Endothelial cell (in vitro differentiated cells): Measurements from ENCODE around the gene ALK. TPM values are rescaled to one million over a fixed set of nuclear protein-coding genes. Genes with fewer than 3 reads are reported as not detected.

ENCODE experiments used
- DNase-seq: peaks from one replicate; pipeline ENCODE4 v3.0.0; 2021; ENCODE audit warnings: low spot score
- H3K27ac Mint-ChIP-seq: one replicate; pipeline ENCODE4 v1.8.0; 2021; ENCODE audit warnings: mixed read lengths, inconsistent platforms; ENCODE audit not compliant: unreplicated experiment
- H3K27me3 Mint-ChIP-seq: one replicate; pipeline ENCODE4 v1.8.0; 2021; ENCODE audit warnings: mild to moderate bottlenecking, moderate library complexity, mixed read lengths, inconsistent platforms; ENCODE audit not compliant: unreplicated experiment
- H3K36me3 Mint-ChIP-seq: one replicate; pipeline ENCODE4 v1.8.0; 2021; ENCODE audit warnings: mild to moderate bottlenecking, low read depth, mixed read lengths, inconsistent platforms; ENCODE audit not compliant: unreplicated experiment
- H3K4me1 Mint-ChIP-seq: one replicate; pipeline ENCODE4 v1.8.0; 2021; ENCODE audit warnings: mild to moderate bottlenecking, mixed read lengths, inconsistent platforms; ENCODE audit not compliant: unreplicated experiment
- H3K4me3 Mint-ChIP-seq: one replicate; pipeline ENCODE4 v1.8.0; 2021; ENCODE audit warnings: mild to moderate bottlenecking, mixed read lengths, inconsistent platforms; ENCODE audit not compliant: unreplicated experiment
- H3K9me3 Mint-ChIP-seq: one replicate; pipeline ENCODE4 v1.8.0; 2021; ENCODE audit warnings: mixed read lengths, inconsistent platforms; ENCODE audit not compliant: unreplicated experiment
- total RNA-seq: library from RNA; stranded (reverse); fragmentation: NEBNext Ultra II Directional; extraction: Animal tissue kit (Norgen Biotek cat#: 25700); gene quantifications from one replicate; pipeline ENCODE4 v1.2.1, GENCODE V29; 2021; ENCODE audit not compliant: unreplicated experiment
- TF ChIP-seq, protein P1 (sequence below): fragments of 200-600 bp; sonication (generic); IDR thresholded peaks from one replicate; pipeline ENCODE4 v1.5.0; 2021; ENCODE audit warnings: antibody characterized with exemption; ENCODE audit not compliant: unreplicated experiment

ALK gene
- total RNA-seq, 1 donor from 2014 or later, result 0.05 TPM

- Mint-ChIP-seq H3K9me3 (no peaks in the 10 kb centered on the region), H3K36me3 (no peaks in the 10 kb centered on the region), H3K4me3 (no peak overlapping the region), H3K4me1 (no peaks in the 10 kb centered on the region), H3K27ac (no peak overlapping the region), H3K27me3 (no peaks in the 10 kb centered on the region)
- TF ChIP-seq, protein P1, sequence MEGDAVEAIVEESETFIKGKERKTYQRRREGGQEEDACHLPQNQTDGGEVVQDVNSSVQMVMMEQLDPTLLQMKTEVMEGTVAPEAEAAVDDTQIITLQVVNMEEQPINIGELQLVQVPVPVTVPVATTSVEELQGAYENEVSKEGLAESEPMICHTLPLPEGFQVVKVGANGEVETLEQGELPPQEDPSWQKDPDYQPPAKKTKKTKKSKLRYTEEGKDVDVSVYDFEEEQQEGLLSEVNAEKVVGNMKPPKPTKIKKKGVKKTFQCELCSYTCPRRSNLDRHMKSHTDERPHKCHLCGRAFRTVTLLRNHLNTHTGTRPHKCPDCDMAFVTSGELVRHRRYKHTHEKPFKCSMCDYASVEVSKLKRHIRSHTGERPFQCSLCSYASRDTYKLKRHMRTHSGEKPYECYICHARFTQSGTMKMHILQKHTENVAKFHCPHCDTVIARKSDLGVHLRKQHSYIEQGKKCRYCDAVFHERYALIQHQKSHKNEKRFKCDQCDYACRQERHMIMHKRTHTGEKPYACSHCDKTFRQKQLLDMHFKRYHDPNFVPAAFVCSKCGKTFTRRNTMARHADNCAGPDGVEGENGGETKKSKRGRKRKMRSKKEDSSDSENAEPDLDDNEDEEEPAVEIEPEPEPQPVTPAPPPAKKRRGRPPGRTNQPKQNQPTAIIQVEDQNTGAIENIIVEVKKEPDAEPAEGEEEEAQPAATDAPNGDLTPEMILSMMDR, result no peak
- no peak for DNase-seq
Measured at GRCh38 chr2:29159125-29159524, 762.3 kb downstream of the ALK start.

GRCh38 chr2:29157131-29157530 lies 764.3 kb downstream of the ALK start:
- Mint-ChIP-seq H3K36me3 (no peaks in the 10 kb centered on the region), H3K4me3 (no peak overlapping the region), H3K27ac (no peak overlapping the region), H3K4me1 (no peaks in the 10 kb centered on the region), H3K27me3 (no peaks in the 10 kb centered on the region), H3K9me3 (no peaks in the 10 kb centered on the region)
- TF ChIP-seq, protein P1, result no peak
- DNase-seq, result no peak

DNA sequence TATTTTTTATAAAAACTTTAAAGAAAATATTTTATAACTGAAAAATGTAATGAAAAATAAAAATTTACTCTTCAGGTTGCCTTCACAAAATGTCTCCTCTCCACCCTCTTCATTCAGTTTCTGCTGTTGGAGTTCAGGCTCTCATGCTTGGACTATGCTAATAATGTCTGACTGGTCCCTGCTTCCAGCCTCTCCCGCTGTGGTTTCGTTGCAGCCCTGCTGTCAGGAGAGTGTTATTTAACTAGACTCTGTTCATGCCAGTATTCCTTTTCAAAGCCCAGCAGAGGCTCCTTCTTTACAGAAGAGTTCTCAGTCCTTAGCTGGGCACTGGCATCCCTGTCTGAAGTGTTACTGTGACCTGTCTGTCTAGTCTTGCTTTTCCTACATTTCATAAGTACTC lies 765.8 kb downstream of the ALK start:
- TF ChIP-seq, protein P1, result no peak
- H3K27ac Mint-ChIP-seq, result no peak overlapping the region
- no peaks in the 10 kb centered on the region for H3K4me1 Mint-ChIP-seq
- no peaks in the 10 kb centered on the region for H3K9me3 Mint-ChIP-seq
- no peaks in the 10 kb centered on the region for H3K36me3 Mint-ChIP-seq
- H3K27me3 Mint-ChIP-seq, result no peaks in the 10 kb centered on the region
- no peak overlapping the region for H3K4me3 Mint-ChIP-seq
- DNase-seq, result no peak

GRCh38 chr2:29154610-29155009 lies 766.8 kb downstream of the ALK start:
- Mint-ChIP-seq H3K9me3 (no peaks in the 10 kb centered on the region), H3K4me1 (no peaks in the 10 kb centered on the region), H3K27me3 (no peaks in the 10 kb centered on the region), H3K4me3 (no peak overlapping the region), H3K36me3 (no peaks in the 10 kb centered on the region), H3K27ac (no peak overlapping the region)
- TF ChIP-seq, protein P1, result no peak
- no peak for DNase-seq

GRCh38 chr2:29147963-29148362 lies 773.4 kb downstream of the ALK start:
- no peaks in the 10 kb centered on the region for H3K4me1 Mint-ChIP-seq
- H3K27me3 Mint-ChIP-seq, result no peaks in the 10 kb centered on the region
- no peaks in the 10 kb centered on the region for H3K9me3 Mint-ChIP-seq
- H3K27ac Mint-ChIP-seq, result no peak overlapping the region
- no peak overlapping the region for H3K4me3 Mint-ChIP-seq
- TF ChIP-seq, protein P1, result no peak
- H3K36me3 Mint-ChIP-seq, result no peaks in the 10 kb centered on the region
- no peak for DNase-seq
